HEK293 (cell line): ENCODE measurements around the gene DFFA.

Experiments used
- GLIS1 ChIP-seq: fragments of 450-650 bp; formaldehyde crosslinking; IDR thresholded peaks from 2 replicates; pipeline ENCODE4 v1.5.1; 2016; ENCODE audit warnings: missing biosample characterization, missing genetic modification characterization
- GLIS2 ChIP-seq: fragments of 450-650 bp; formaldehyde crosslinking; IDR thresholded peaks from 2 replicates; pipeline ENCODE4 v1.5.1; 2016; ENCODE audit warnings: missing biosample characterization, missing genetic modification characterization
- KLF8 ChIP-seq: fragments of 450-650 bp; formaldehyde crosslinking; IDR thresholded peaks from 2 replicates; pipeline ENCODE4 v1.5.1; 2016; ENCODE audit warnings: missing biosample characterization, missing genetic modification characterization
- OVOL3 ChIP-seq: fragments of 450-650 bp; formaldehyde crosslinking; IDR thresholded peaks from 2 replicates; pipeline ENCODE4 v1.5.1; 2016; ENCODE audit warnings: missing biosample characterization, missing genetic modification characterization
- SALL2 ChIP-seq: fragments of 450-650 bp; formaldehyde crosslinking; IDR thresholded peaks from 2 replicates; pipeline ENCODE4 v1.5.0; 2017; ENCODE audit warnings: missing biosample characterization, mild to moderate bottlenecking, missing genetic modification characterization, borderline replicate concordance
- SETDB1 ChIP-seq: IDR thresholded peaks from one replicate; pipeline ENCODE4 v1.6.1; 2017; ENCODE audit warnings: mild to moderate bottlenecking, low read length, moderate library complexity, mixed read lengths; ENCODE audit not compliant: insufficient read length
- SP7 ChIP-seq: fragments of 450-650 bp; formaldehyde crosslinking; IDR thresholded peaks from 2 replicates; pipeline ENCODE4 v1.5.1; 2016; ENCODE audit warnings: missing biosample characterization, missing genetic modification characterization
- TRIM28 ChIP-seq: IDR thresholded peaks from 2 replicates; pipeline ENCODE4 v1.6.1; 2011; ENCODE audit warnings: low read length, control low read depth, borderline replicate concordance
- ZBTB20 ChIP-seq: fragments of 450-650 bp; formaldehyde crosslinking; IDR thresholded peaks from 2 replicates; pipeline ENCODE4 v1.5.1; 2016; ENCODE audit warnings: missing biosample characterization, missing genetic modification characterization
- ZFP37 ChIP-seq: fragments of 450-650 bp; formaldehyde crosslinking; IDR thresholded peaks from 2 replicates; pipeline ENCODE4 v1.5.1; 2016; ENCODE audit warnings: missing biosample characterization, missing genetic modification characterization
- ZIC2 ChIP-seq: fragments of 450-650 bp; formaldehyde crosslinking; IDR thresholded peaks from 2 replicates; pipeline ENCODE4 v1.5.1; 2016; ENCODE audit warnings: missing biosample characterization, missing genetic modification characterization
- ZNF10 ChIP-seq: fragments of 450-650 bp; formaldehyde crosslinking; IDR thresholded peaks from 2 replicates; pipeline ENCODE4 v1.5.1; 2017; ENCODE audit warnings: missing biosample characterization, missing genetic modification characterization
- ZNF138 ChIP-seq: fragments of 450-650 bp; formaldehyde crosslinking; IDR thresholded peaks from 2 replicates; pipeline ENCODE4 v1.5.1; 2016; ENCODE audit warnings: missing biosample characterization, missing genetic modification characterization, borderline replicate concordance
- ZNF146 ChIP-seq: fragments of 450-650 bp; formaldehyde crosslinking; IDR thresholded peaks from 2 replicates; pipeline ENCODE4 v1.5.1; 2016; ENCODE audit warnings: missing biosample characterization, missing genetic modification characterization
- ZNF2 ChIP-seq: fragments of 450-650 bp; formaldehyde crosslinking; IDR thresholded peaks from 2 replicates; pipeline ENCODE4 v1.5.1; 2016; ENCODE audit warnings: missing biosample characterization, missing genetic modification characterization
- ZNF211 ChIP-seq: fragments of 450-650 bp; formaldehyde crosslinking; IDR thresholded peaks from 2 replicates; pipeline ENCODE4 v1.5.1; 2016; ENCODE audit warnings: low read depth, missing biosample characterization, missing genetic modification characterization
- ZNF596 ChIP-seq: fragments of 450-650 bp; IDR thresholded peaks from 2 replicates; pipeline ENCODE4 v1.5.0; 2018; ENCODE audit warnings: missing biosample characterization, mild to moderate bottlenecking, missing genetic modification characterization, moderate library complexity
- ZNF600 ChIP-seq: fragments of 450-650 bp; formaldehyde crosslinking; IDR thresholded peaks from 2 replicates; pipeline ENCODE4 v1.5.1; 2016; ENCODE audit warnings: missing biosample characterization, missing genetic modification characterization
- ZNF610 ChIP-seq: fragments of 450-650 bp; formaldehyde crosslinking; IDR thresholded peaks from 2 replicates; pipeline ENCODE4 v1.5.1; 2016; ENCODE audit warnings: missing biosample characterization, missing genetic modification characterization, borderline replicate concordance
- ZNF792 ChIP-seq: fragments of 450-650 bp; formaldehyde crosslinking; IDR thresholded peaks from 2 replicates; pipeline ENCODE4 v1.5.1; 2016; ENCODE audit warnings: missing biosample characterization, missing genetic modification characterization
- ZNF830 ChIP-seq: fragments of 450-650 bp; IDR thresholded peaks from 2 replicates; pipeline ENCODE4 v1.5.0; 2018; ENCODE audit warnings: missing biosample characterization, missing genetic modification characterization, low read depth, mild to moderate bottlenecking, moderate library complexity
- TF ChIP-seq, protein P1 (sequence below): fragments of 450-650 bp; formaldehyde crosslinking; IDR thresholded peaks from 2 replicates; pipeline ENCODE4 v1.5.1; 2016; ENCODE audit warnings: missing biosample characterization, missing genetic modification characterization
- TF ChIP-seq, protein P2 (sequence below): fragments of 450-650 bp; formaldehyde crosslinking; IDR thresholded peaks from 2 replicates; pipeline ENCODE4 v1.5.1; 2017; ENCODE audit warnings: missing biosample characterization, missing genetic modification characterization
- TF ChIP-seq, protein P3 (sequence below): fragments of 450-650 bp; formaldehyde crosslinking; IDR thresholded peaks from 2 replicates; pipeline ENCODE4 v1.5.1; 2016; ENCODE audit warnings: missing biosample characterization, missing genetic modification characterization
- TF ChIP-seq, protein P4 (sequence below): fragments of 450-650 bp; formaldehyde crosslinking; optimal IDR thresholded peaks from 2 replicates; pipeline ENCODE3; 2016; ENCODE audit warnings: missing biosample characterization, mild to moderate bottlenecking, missing genetic modification characterization
- TF ChIP-seq, protein P5 (sequence below): fragments of 450-650 bp; formaldehyde crosslinking; IDR thresholded peaks from 2 replicates; pipeline ENCODE4 v1.5.1; 2016; ENCODE audit warnings: missing biosample characterization, missing genetic modification characterization, low read depth
- TF ChIP-seq, protein P6 (sequence below): fragments of 450-650 bp; formaldehyde crosslinking; IDR thresholded peaks from 2 replicates; pipeline ENCODE4 v1.5.1; 2016; ENCODE audit warnings: missing biosample characterization, missing genetic modification characterization
- TF ChIP-seq, protein P7 (sequence below): fragments of 450-650 bp; formaldehyde crosslinking; IDR thresholded peaks from 2 replicates; pipeline ENCODE4 v1.5.1; 2016; ENCODE audit warnings: missing biosample characterization, missing genetic modification characterization
- TF ChIP-seq, protein P8 (sequence below): fragments of 450-650 bp; formaldehyde crosslinking; IDR thresholded peaks from 2 replicates; pipeline ENCODE4 v1.5.1; 2016; ENCODE audit warnings: missing biosample characterization, missing genetic modification characterization

DFFA gene

DNA sequence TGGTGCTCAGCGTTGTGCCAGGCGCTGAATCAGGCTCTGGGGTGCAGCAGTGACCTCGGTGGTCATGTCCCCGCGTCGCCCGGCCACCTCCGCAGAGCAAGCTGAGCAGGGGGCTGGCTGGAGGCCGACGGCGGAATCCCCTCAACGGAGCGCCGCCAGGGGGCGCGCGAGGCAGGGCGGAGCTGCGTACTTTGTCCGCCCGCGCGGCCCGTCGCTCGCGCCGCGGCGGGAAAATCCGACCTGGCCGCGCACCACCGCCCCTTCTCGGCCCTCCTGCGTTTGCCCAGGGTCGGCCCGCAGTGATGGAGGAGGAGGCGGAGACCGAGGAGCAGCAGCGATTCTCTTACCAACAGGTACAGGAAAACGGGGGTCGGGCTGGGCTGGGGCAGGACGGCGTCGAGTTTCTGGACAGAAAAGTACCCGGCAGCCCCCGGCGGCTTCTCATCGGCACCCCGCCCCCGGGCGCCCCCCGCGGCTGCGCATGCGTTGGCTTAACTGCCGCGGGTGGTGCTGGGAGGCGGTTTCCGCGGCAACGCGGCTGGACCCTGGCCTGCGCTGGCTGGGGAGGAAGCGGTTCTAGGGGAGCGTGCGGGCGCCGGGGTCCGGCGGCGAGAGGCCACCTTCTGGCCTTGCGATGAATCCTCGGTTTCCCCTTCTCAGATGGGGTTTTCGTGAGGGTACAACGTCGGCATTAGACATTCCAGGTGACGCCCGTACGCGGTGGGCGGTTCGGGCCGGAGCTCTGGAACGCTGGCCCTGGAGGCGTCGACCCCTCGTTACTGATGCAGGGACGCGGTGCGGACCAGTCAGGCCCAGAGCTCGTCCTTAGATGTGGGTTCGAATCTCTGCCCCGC lies 41.9 kb downstream of the DFFA start, which contains the start of gene CENPS (continued):
- TF ChIP-seq, protein P1, sequence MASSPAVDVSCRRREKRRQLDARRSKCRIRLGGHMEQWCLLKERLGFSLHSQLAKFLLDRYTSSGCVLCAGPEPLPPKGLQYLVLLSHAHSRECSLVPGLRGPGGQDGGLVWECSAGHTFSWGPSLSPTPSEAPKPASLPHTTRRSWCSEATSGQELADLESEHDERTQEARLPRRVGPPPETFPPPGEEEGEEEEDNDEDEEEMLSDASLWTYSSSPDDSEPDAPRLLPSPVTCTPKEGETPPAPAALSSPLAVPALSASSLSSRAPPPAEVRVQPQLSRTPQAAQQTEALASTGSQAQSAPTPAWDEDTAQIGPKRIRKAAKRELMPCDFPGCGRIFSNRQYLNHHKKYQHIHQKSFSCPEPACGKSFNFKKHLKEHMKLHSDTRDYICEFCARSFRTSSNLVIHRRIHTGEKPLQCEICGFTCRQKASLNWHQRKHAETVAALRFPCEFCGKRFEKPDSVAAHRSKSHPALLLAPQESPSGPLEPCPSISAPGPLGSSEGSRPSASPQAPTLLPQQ (tag by site-specific recombination) = peak; percentile 91
- TF ChIP-seq, protein P2, sequence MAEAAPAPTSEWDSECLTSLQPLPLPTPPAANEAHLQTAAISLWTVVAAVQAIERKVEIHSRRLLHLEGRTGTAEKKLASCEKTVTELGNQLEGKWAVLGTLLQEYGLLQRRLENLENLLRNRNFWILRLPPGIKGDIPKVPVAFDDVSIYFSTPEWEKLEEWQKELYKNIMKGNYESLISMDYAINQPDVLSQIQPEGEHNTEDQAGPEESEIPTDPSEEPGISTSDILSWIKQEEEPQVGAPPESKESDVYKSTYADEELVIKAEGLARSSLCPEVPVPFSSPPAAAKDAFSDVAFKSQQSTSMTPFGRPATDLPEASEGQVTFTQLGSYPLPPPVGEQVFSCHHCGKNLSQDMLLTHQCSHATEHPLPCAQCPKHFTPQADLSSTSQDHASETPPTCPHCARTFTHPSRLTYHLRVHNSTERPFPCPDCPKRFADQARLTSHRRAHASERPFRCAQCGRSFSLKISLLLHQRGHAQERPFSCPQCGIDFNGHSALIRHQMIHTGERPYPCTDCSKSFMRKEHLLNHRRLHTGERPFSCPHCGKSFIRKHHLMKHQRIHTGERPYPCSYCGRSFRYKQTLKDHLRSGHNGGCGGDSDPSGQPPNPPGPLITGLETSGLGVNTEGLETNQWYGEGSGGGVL (tag by site-specific recombination) = peak; percentile 44; the same call in 1 of the 2 replicates
- TF ChIP-seq ZNF830 (tag by site-specific recombination) (no peak), ZNF792 (tag by site-specific recombination) (no peak), SP7 (tag by site-specific recombination) (peak; percentile 88), ZNF211 (tag by site-specific recombination) (no peak), GLIS1 (tag by site-specific recombination) (peak; percentile 74), GLIS2 (tag by site-specific recombination) (peak; percentile 97), ZNF2 (peak; percentile 85), ZFP37 (tag by site-specific recombination) (peak; percentile 10; the same call in 1 of the 2 replicates), ZNF600 (tag by site-specific recombination) (peak; percentile 83), ZNF10 (peak; percentile 64; the same call in 1 of the 2 replicates), SALL2 (tag by site-specific recombination) (no peak), ZBTB20 (peak; percentile 65; the same call in 1 of the 2 replicates), ZNF596 (tag by site-specific recombination) (peak; percentile 46; the same call in 1 of the 2 replicates), TRIM28 (0 out of 2 replicates have a peak, but pooled peaks have one; percentile 31), SETDB1 (peak; percentile 73), OVOL3 (0 out of 2 replicates have a peak, but pooled peaks have one; percentile 37), ZNF146 (tag by site-specific recombination) (peak; percentile 54), KLF8 (tag by site-specific recombination) (peak; percentile 96), ZIC2 (tag by site-specific recombination) (peak; percentile 35), ZNF610 (tag by site-specific recombination) (peak; percentile 88), ZNF138 (tag by site-specific recombination) (no peak)
- TF ChIP-seq, protein P3, sequence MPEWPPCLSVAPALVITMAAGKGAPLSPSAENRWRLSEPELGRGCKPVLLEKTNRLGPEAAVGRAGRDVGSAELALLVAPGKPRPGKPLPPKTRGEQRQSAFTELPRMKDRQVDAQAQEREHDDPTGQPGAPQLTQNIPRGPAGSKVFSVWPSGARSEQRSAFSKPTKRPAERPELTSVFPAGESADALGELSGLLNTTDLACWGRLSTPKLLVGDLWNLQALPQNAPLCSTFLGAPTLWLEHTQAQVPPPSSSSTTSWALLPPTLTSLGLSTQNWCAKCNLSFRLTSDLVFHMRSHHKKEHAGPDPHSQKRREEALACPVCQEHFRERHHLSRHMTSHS (tag by site-specific recombination) = 0 out of 2 replicates have a peak, but pooled peaks have one; percentile 38
- TF ChIP-seq, protein P4, sequence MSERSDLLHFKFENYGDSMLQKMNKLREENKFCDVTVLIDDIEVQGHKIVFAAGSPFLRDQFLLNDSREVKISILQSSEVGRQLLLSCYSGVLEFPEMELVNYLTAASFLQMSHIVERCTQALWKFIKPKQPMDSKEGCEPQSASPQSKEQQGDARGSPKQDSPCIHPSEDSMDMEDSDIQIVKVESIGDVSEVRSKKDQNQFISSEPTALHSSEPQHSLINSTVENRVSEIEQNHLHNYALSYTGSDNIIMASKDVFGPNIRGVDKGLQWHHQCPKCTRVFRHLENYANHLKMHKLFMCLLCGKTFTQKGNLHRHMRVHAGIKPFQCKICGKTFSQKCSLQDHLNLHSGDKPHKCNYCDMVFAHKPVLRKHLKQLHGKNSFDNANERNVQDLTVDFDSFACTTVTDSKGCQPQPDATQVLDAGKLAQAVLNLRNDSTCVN (tag by site-specific recombination) = peak; percentile 94
- TF ChIP-seq, protein P5, sequence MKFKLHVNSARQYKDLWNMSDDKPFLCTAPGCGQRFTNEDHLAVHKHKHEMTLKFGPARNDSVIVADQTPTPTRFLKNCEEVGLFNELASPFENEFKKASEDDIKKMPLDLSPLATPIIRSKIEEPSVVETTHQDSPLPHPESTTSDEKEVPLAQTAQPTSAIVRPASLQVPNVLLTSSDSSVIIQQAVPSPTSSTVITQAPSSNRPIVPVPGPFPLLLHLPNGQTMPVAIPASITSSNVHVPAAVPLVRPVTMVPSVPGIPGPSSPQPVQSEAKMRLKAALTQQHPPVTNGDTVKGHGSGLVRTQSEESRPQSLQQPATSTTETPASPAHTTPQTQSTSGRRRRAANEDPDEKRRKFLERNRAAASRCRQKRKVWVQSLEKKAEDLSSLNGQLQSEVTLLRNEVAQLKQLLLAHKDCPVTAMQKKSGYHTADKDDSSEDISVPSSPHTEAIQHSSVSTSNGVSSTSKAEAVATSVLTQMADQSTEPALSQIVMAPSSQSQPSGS (tag by site-specific recombination) = no peak
- TF ChIP-seq, protein P6, sequence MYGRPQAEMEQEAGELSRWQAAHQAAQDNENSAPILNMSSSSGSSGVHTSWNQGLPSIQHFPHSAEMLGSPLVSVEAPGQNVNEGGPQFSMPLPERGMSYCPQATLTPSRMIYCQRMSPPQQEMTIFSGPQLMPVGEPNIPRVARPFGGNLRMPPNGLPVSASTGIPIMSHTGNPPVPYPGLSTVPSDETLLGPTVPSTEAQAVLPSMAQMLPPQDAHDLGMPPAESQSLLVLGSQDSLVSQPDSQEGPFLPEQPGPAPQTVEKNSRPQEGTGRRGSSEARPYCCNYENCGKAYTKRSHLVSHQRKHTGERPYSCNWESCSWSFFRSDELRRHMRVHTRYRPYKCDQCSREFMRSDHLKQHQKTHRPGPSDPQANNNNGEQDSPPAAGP (tag by site-specific recombination) = peak; percentile 92
- TF ChIP-seq, protein P7, sequence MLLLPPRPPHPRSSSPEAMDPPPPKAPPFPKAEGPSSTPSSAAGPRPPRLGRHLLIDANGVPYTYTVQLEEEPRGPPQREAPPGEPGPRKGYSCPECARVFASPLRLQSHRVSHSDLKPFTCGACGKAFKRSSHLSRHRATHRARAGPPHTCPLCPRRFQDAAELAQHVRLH (tag by site-specific recombination) = peak; percentile 79
- TF ChIP-seq, protein P8, sequence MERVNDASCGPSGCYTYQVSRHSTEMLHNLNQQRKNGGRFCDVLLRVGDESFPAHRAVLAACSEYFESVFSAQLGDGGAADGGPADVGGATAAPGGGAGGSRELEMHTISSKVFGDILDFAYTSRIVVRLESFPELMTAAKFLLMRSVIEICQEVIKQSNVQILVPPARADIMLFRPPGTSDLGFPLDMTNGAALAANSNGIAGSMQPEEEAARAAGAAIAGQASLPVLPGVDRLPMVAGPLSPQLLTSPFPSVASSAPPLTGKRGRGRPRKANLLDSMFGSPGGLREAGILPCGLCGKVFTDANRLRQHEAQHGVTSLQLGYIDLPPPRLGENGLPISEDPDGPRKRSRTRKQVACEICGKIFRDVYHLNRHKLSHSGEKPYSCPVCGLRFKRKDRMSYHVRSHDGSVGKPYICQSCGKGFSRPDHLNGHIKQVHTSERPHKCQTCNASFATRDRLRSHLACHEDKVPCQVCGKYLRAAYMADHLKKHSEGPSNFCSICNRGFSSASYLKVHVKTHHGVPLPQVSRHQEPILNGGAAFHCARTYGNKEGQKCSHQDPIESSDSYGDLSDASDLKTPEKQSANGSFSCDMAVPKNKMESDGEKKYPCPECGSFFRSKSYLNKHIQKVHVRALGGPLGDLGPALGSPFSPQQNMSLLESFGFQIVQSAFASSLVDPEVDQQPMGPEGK = peak; percentile 99
